OCI-LY3 (cell line): Measurements from ENCODE around the gene TMEM185A.
"Not testable (repeated sequence)": the region's sequence is repeated elsewhere in the genome, so short reads cannot be mapped to it uniquely, and the experiment has no call there.

Experiments used
- H2AFZ ChIP-seq: fragments of 200-600, 300-600 bp; shearing (Covaris generic); 2 replicates; pipeline ENCODE4 v1.6.0; 2014; ENCODE audit warnings: antibody characterized with exemption, low read depth, low read length
- H3K27ac ChIP-seq: fragments of 200-600, 300-600 bp; sonication (generic); 2 replicates; pipeline ENCODE4 v1.5.1; 2014; ENCODE audit warnings: mild to moderate bottlenecking, low read length, moderate library complexity, mixed read lengths
- H3K27me3 ChIP-seq: fragments of 200-600, 300-600 bp; sonication (generic); 2 replicates; pipeline ENCODE4 v1.6.1; 2014; ENCODE audit warnings: low read depth, low read length, mixed read lengths
- H3K36me3 ChIP-seq: fragments of 200-600, 300-600 bp; sonication (generic); replicated peaks from 2 replicates; pipeline ENCODE3; 2014; ENCODE audit warnings: low read depth, low read length, mixed read lengths
- H3K4me1 ChIP-seq: fragments of 300-600, 200-600 bp; sonication (generic); 2 replicates; pipeline ENCODE4 v1.6.1; 2014; ENCODE audit warnings: low read length, mixed read lengths
- H3K4me2 ChIP-seq: fragments of 200-600, 300-600 bp; sonication (generic); 2 replicates; pipeline ENCODE4 v1.6.1; 2014; ENCODE audit warnings: low read length, mixed read lengths
- H3K4me3 ChIP-seq: fragments of 300-600, 200-600 bp; sonication (generic); 2 replicates; pipeline ENCODE4 v1.5.1; 2014; ENCODE audit warnings: antibody characterized with exemption, mild to moderate bottlenecking, low read length, moderate library complexity
- H3K79me2 ChIP-seq: fragments of 300-600, 200-600 bp; shearing (Covaris generic); 2 replicates; pipeline ENCODE4 v1.6.1; 2014; ENCODE audit warnings: mild to moderate bottlenecking, low read length, mixed read lengths
- H3K9ac ChIP-seq: fragments of 300-600, 200-600 bp; shearing (Covaris generic); 2 replicates; pipeline ENCODE4 v1.6.0; 2014; ENCODE audit warnings: mild to moderate bottlenecking, low read length, moderate library complexity
- H3K9me3 ChIP-seq: fragments of 200-600, 300-600 bp; shearing (Covaris generic); 2 replicates; pipeline ENCODE4 v1.6.1; 2014; ENCODE audit warnings: low read length, mixed read lengths; ENCODE audit not compliant: insufficient read depth
- H4K20me1 ChIP-seq: fragments of 200-600, 300-600 bp; sonication (generic); 2 replicates; pipeline ENCODE4 v1.6.1; 2016; ENCODE audit warnings: low read length, mixed read lengths; ENCODE audit not compliant: insufficient read depth
- EZH2phosphoT487 ChIP-seq: fragments of 200-600 bp; shearing (Covaris generic); IDR thresholded peaks from 2 replicates; pipeline ENCODE4 v1.6.1; 2018; ENCODE audit warnings: antibody characterized with exemption, mixed run types, low read depth
- TF ChIP-seq, protein P1 (sequence below): fragments of 200-600, 300-600 bp; sonication (generic); IDR thresholded peaks from 2 replicates; pipeline ENCODE4 v1.5.1; 2014; ENCODE audit warnings: antibody characterized with exemption, low read length, low read depth

TMEM185A gene

GRCh38 chrX:149611623-149612175, 19.9 kb downstream of the TMEM185A start:
- H3K79me2 ChIP-seq = peaks cover 36% of the 10 kb centered on the region
- no peak overlapping the region for H2AFZ ChIP-seq
- no peaks in the 10 kb centered on the region for H3K27me3 ChIP-seq
- H4K20me1 ChIP-seq = peaks cover 6% of the 10 kb centered on the region; the same call in 1 of the 2 replicates
- no peaks in the 10 kb centered on the region for H3K4me1 ChIP-seq
- no peak overlapping the region for H3K27ac ChIP-seq
- no peak overlapping the region for H3K4me2 ChIP-seq
- TF ChIP-seq EZH2phosphoT487 = no peak
- TF ChIP-seq, protein P1, sequence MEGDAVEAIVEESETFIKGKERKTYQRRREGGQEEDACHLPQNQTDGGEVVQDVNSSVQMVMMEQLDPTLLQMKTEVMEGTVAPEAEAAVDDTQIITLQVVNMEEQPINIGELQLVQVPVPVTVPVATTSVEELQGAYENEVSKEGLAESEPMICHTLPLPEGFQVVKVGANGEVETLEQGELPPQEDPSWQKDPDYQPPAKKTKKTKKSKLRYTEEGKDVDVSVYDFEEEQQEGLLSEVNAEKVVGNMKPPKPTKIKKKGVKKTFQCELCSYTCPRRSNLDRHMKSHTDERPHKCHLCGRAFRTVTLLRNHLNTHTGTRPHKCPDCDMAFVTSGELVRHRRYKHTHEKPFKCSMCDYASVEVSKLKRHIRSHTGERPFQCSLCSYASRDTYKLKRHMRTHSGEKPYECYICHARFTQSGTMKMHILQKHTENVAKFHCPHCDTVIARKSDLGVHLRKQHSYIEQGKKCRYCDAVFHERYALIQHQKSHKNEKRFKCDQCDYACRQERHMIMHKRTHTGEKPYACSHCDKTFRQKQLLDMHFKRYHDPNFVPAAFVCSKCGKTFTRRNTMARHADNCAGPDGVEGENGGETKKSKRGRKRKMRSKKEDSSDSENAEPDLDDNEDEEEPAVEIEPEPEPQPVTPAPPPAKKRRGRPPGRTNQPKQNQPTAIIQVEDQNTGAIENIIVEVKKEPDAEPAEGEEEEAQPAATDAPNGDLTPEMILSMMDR = no peak
- no peak overlapping the region for H3K9ac ChIP-seq
- no peaks in the 10 kb centered on the region for H3K9me3 ChIP-seq
- H3K36me3 ChIP-seq = peaks cover 7% of the 10 kb centered on the region
- H3K4me3 ChIP-seq = no peak overlapping the region

DNA sequence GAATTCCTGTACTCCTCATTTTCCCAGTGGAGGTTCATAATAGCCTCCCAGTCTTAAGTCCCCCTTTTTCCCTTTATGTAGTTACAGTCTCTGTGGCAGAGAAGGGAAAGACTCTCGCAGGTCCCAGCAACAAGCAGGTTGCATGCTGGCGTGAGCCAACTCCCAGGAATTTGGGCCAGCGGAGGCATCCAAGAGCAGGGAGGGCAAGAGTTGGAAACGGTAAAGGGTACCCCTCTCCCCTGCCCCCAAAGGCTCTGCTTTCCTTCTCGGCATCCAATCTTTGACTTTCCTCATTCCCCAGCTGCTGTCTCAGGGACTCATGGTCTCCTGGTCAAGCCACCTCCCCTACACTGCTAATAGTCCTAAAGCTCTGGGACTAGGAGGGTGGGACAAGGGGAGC, 21.1 kb downstream of the TMEM185A start:
- H3K36me3 ChIP-seq = peaks cover 7% of the 10 kb centered on the region
- H3K79me2 ChIP-seq = peaks cover 25% of the 10 kb centered on the region
- no peak overlapping the region for H3K9ac ChIP-seq
- TF ChIP-seq, protein P1 = no peak
- TF ChIP-seq EZH2phosphoT487 = no peak
- no peak overlapping the region for H3K4me2 ChIP-seq
- H3K27ac ChIP-seq = no peak overlapping the region
- H3K9me3 ChIP-seq = no peaks in the 10 kb centered on the region
- no peaks in the 10 kb centered on the region for H3K27me3 ChIP-seq
- H2AFZ ChIP-seq = no peak overlapping the region
- no peak overlapping the region for H3K4me3 ChIP-seq
- H3K4me1 ChIP-seq = no peaks in the 10 kb centered on the region
- H4K20me1 ChIP-seq = peaks cover 6% of the 10 kb centered on the region; the same call in 1 of the 2 replicates

DNA sequence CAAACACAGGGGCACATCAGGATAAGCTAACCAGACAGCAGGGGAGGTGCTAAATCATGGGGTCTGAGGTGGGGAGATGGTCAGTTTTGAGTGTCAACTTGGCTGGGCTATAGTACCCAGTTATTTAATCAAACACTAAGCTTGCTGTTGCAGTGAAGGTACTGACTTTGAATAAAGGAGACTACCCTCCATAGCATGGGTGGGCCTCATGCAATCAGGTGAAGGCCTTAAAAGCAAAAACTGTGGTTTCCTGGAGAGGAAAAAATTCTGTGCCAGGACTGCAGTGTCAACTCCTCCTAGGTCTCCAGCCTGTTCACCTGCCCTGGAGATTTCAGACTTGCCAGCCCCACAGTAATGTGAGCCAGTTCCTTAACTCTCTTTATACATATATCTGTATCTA, 23.9 kb downstream of the TMEM185A start:
- Histone ChIP-seq H2AFZ (no peak overlapping the region), H3K27ac (no peak overlapping the region), H3K9ac (no peak overlapping the region), H3K79me2 (0 out of 2 replicates have a peak, but pooled peaks cover 2% of the 10 kb centered on the region), H4K20me1 (peaks cover 3% of the 10 kb centered on the region; the same call in 1 of the 2 replicates), H3K4me1 (no peaks in the 10 kb centered on the region), H3K4me2 (no peak overlapping the region), H3K27me3 (no peaks in the 10 kb centered on the region), H3K9me3 (no peaks in the 10 kb centered on the region), H3K36me3 (peaks cover 7% of the 10 kb centered on the region), H3K4me3 (no peak overlapping the region)
- TF ChIP-seq EZH2phosphoT487 = no peak
- TF ChIP-seq, protein P1 = no peak

- H3K4me1 ChIP-seq, H3K36me3 ChIP-seq, H3K4me3 ChIP-seq, H3K79me2 ChIP-seq, H3K9ac ChIP-seq, H2AFZ ChIP-seq, H3K27me3 ChIP-seq, H3K27ac ChIP-seq, H3K4me2 ChIP-seq, H4K20me1 ChIP-seq, H3K9me3 ChIP-seq: not testable (repeated sequence)
Measured at GRCh38 chrX:149605248-149605885, 26.2 kb downstream of the TMEM185A start.

DNA sequence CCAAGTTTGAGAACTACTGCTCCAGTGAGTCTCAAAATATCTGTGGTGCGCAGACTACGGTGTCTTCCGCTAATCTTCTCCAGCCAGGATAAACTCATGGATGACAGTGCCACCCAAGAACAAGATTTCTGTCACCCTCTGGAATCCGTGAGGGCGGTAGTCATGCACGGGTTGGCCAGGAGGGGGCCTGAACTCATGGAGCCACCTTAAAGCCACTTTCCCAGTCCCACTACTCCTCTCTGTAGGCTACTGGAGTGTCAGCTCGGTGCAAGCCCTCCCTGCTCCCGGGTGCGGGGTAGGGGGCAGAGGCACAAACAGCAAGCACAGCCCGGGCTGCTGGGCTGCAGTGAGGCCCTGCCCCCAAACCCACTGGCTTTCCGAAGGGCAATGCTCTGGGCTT, 33.0 kb downstream of the TMEM185A start:
- not testable (repeated sequence) for H3K9me3 ChIP-seq, H2AFZ ChIP-seq, H3K4me3 ChIP-seq, H3K9ac ChIP-seq, H3K4me2 ChIP-seq, H3K27me3 ChIP-seq, H3K79me2 ChIP-seq, H3K27ac ChIP-seq, H3K36me3 ChIP-seq, H3K4me1 ChIP-seq, H4K20me1 ChIP-seq

- H3K9me3 ChIP-seq, H3K9ac ChIP-seq, H3K4me3 ChIP-seq, H3K36me3 ChIP-seq, H3K27ac ChIP-seq, H3K27me3 ChIP-seq, H4K20me1 ChIP-seq, H3K4me1 ChIP-seq, H3K4me2 ChIP-seq, H2AFZ ChIP-seq, H3K79me2 ChIP-seq: not testable (repeated sequence)
Measured at GRCh38 chrX:149595943-149596342, 35.6 kb downstream of the TMEM185A start.

GRCh38 chrX:149595214-149595613, 36.4 kb downstream of the TMEM185A start, which contains the start of gene HSFX2:
TSS of gene HSFX2 (minus strand) at chrX:149595314. CDS start at chrX:149594700, 614 bp downstream.
- not testable (repeated sequence) for H3K4me3 ChIP-seq, H3K79me2 ChIP-seq, H3K9ac ChIP-seq, H3K9me3 ChIP-seq, H4K20me1 ChIP-seq, H3K4me2 ChIP-seq, H3K4me1 ChIP-seq, H2AFZ ChIP-seq, H3K27me3 ChIP-seq, H3K36me3 ChIP-seq, H3K27ac ChIP-seq
